Panc1 (cell line): Measurements from ENCODE around the gene SYTL3.

Experiments used
- CTCF ChIP-seq: fragments of 450-650 bp; IDR thresholded peaks from 2 replicates; pipeline ENCODE4 v1.5.1; 2017; ENCODE audit warnings: mild to moderate bottlenecking
- POLR2AphosphoS5 ChIP-seq: IDR thresholded peaks from 2 replicates; pipeline ENCODE4 v1.6.1; 2012; ENCODE audit warnings: mild to moderate bottlenecking, low read depth, low read length, moderate library complexity
- SIN3A ChIP-seq: IDR thresholded peaks from 2 replicates; pipeline ENCODE4 v1.6.1; 2012; ENCODE audit warnings: low read depth, mild to moderate bottlenecking, low read length, moderate library complexity, borderline replicate concordance; ENCODE audit not compliant: insufficient read depth
- TCF7L2 ChIP-seq: IDR thresholded peaks from 2 replicates; pipeline ENCODE4 v1.6.1; 2011; ENCODE audit warnings: mild to moderate bottlenecking, low read depth, low read length, inconsistent platforms

GRCh38 chr6:158708239-158708638 lies 58.4 kb downstream of the SYTL3 start:
- no peak for TF ChIP-seq CTCF
- no peak for TF ChIP-seq TCF7L2
- no peak for TF ChIP-seq POLR2AphosphoS5
- TF ChIP-seq SIN3A, result no peak
